Neural crest cell (in vitro differentiated cells): ENCODE measurements around the gene RGL1. TPM values are rescaled to one million over a fixed set of nuclear protein-coding genes. Genes with fewer than 3 reads are reported as not detected.

Experiments used
- DNase-seq: peaks from one replicate; pipeline ENCODE4 v3.0.0; 2021; ENCODE audit warnings: low read depth, mixed read lengths, low spot score
- H3K27ac Mint-ChIP-seq: one replicate; pipeline ENCODE4 v1.8.0; 2021; ENCODE audit warnings: mild to moderate bottlenecking, mixed read lengths; ENCODE audit not compliant: unreplicated experiment
- H3K27me3 Mint-ChIP-seq: 2 replicates; pipeline ENCODE4 v1.8.0; 2021; ENCODE audit warnings: low read depth, mild to moderate bottlenecking, mixed read lengths
- H3K36me3 Mint-ChIP-seq: 2 replicates; pipeline ENCODE4 v1.8.0; 2021; ENCODE audit warnings: low read depth, mild to moderate bottlenecking, mixed read lengths
- H3K4me1 Mint-ChIP-seq: 2 replicates; pipeline ENCODE4 v1.8.0; 2021; ENCODE audit warnings: mixed read lengths
- H3K4me3 Mint-ChIP-seq: one replicate; pipeline ENCODE4 v1.8.0; 2021; ENCODE audit warnings: mild to moderate bottlenecking, mixed read lengths
- H3K9me3 Mint-ChIP-seq: 2 replicates; pipeline ENCODE4 v1.8.0; 2021; ENCODE audit warnings: mixed read lengths
- CTCF ChIP-seq: fragments of 200-600 bp; sonication (generic); conservative IDR thresholded peaks from 2 replicates; pipeline ENCODE4 v1.5.0; 2021; ENCODE audit warnings: antibody characterized with exemption, mild to moderate bottlenecking
- total RNA-seq: library from RNA; stranded (reverse); gene quantifications from 2 replicates; pipeline ENCODE4 v1.2.1, GENCODE V29; 2021

Gene RGL1
- total RNA-seq, 1 donor from 2014 or later, result 13.6 TPM

- TF ChIP-seq CTCF, result no peak
- no peak overlapping the region for H3K27ac Mint-ChIP-seq
- H3K27me3 Mint-ChIP-seq, result no peaks in the 10 kb centered on the region
- DNase-seq, result no peak
- H3K4me1 Mint-ChIP-seq, result no peaks in the 10 kb centered on the region
- H3K4me3 Mint-ChIP-seq, result no peak overlapping the region
- peaks cover 5% of the 10 kb centered on the region for H3K36me3 Mint-ChIP-seq
- H3K9me3 Mint-ChIP-seq, result no peaks in the 10 kb centered on the region
These were observed 170.7 kb downstream of the RGL1 start for GRCh38 chr1:183975651-183976050.

- H3K9me3 Mint-ChIP-seq, result no peaks in the 10 kb centered on the region
- peaks cover under 1% of the 10 kb centered on the region for H3K4me1 Mint-ChIP-seq
- no peak for TF ChIP-seq CTCF
- H3K4me3 Mint-ChIP-seq, result no peak overlapping the region
- peak overlapping the region; percentile 17 for H3K27ac Mint-ChIP-seq
- no peaks in the 10 kb centered on the region for H3K27me3 Mint-ChIP-seq
- DNase-seq, result no peak
- H3K36me3 Mint-ChIP-seq, result no peaks in the 10 kb centered on the region
These were observed 172.8 kb downstream of the RGL1 start for GRCh38 chr1:183977717-183978116.

Other genes starting within 250 kb of the RGL1 start
- gene NCF2, start 214.7 kb upstream of the RGL1 start, total RNA-seq, result not detected in 2 replicates
- 87.0 and 94.6 TPM in 2 replicates for gene ARPC5, start 169.3 kb upstream of the RGL1 start, total RNA-seq
- not detected in 2 replicates for gene APOBEC4, start 151.8 kb upstream of the RGL1 start, total RNA-seq
- 15.8 and 16.0 TPM in 2 replicates for gene COLGALT2, start 232.6 kb downstream of the RGL1 start, total RNA-seq
- 50.2 and 50.5 TPM in 2 replicates for gene TSEN15, start 246.6 kb downstream of the RGL1 start, total RNA-seq